K562 (cell line): ENCODE data around the gene IGIP.

Experiments used
- GABPA ChIP-seq: fragments of 200-800 bp; sonication (Bioruptor generic); conservative IDR thresholded peaks from 2 replicates; pipeline ENCODE4 v1.6.1; 2016; ENCODE audit warnings: low read depth, missing genetic modification characterization, missing compliant biosample characterization
- L3MBTL2 ChIP-seq: fragments of 450-650 bp; IDR thresholded peaks from 2 replicates; pipeline ENCODE4 v1.6.1; 2016; ENCODE audit warnings: mild to moderate bottlenecking, moderate library complexity
- MYNN ChIP-seq, 2 experiments: sonication (generic); formaldehyde crosslinking in 1 of 2; IDR thresholded peaks; 2 replicates each; pipeline versions ENCODE4 v1.5.0 to v1.6.1; 2016 to 2020; ENCODE audit warnings: antibody characterized with exemption in 1 of 2, missing genetic modification reagents in 1 of 2
- NFE2 ChIP-seq: IDR thresholded peaks from 2 replicates; pipeline ENCODE4 v1.6.1; 2014; ENCODE audit warnings: antibody characterized with exemption, low read depth
- YY1 ChIP-seq, 3 experiments: IDR thresholded peaks; 2 replicates each; pipeline ENCODE4 v1.6.1; 2011; ENCODE audit warnings: low read length in 2 of 3, mild to moderate bottlenecking in 2 of 3, moderate library complexity in 2 of 3, borderline replicate concordance in 1 of 3, control low read depth in 1 of 3, low read depth in 1 of 3; ENCODE audit not compliant: insufficient read depth in 3 of 3, insufficient replicate concordance in 2 of 3, control insufficient read depth in 1 of 3, insufficient read length in 1 of 3; ENCODE audit errors: extremely low read depth in 1 of 3
- TF ChIP-seq, protein P1 (sequence below): fragments of 450-650 bp; IDR thresholded peaks from 2 replicates; pipeline ENCODE4 v1.6.1; 2018; ENCODE audit warnings: mild to moderate bottlenecking, low read depth; ENCODE audit not compliant: partially characterized antibody
- TF ChIP-seq, protein P2 (sequence below): fragments of 250-450 bp; sonication (Bioruptor Pico); IDR thresholded peaks from 2 replicates; pipeline ENCODE4 v1.8.0; 2022; ENCODE audit warnings: inconsistent platforms, mild to moderate bottlenecking, moderate library complexity, borderline replicate concordance
- TF ChIP-seq, protein P3 (sequence below): fragments of 250-450 bp; sonication (Bioruptor Pico); IDR thresholded peaks from 2 replicates; pipeline ENCODE4 v1.5.0; 2021

DNA sequence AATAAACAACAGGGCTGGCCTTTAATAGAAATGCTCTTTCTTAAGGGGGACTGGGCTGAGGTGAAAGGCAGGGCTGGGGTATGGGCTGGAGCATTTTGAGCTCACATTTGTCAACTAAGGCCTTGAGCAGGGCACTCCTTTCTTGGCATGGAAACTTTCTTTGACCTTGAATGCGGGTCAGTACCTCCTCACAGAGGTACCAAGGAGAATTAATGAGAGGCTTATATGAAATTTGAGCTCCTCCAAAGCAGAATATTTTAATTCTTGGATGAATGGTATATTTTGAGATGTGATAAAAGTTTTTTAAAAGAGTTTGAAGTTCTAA is 52.3 kb downstream of the IGIP start:
- TF ChIP-seq NFE2, result no peak
- TF ChIP-seq GABPA (tag), result no peak
- no peak for TF ChIP-seq MYNN (IDR thresholded peaks at IDR 0.05)
- no peak for TF ChIP-seq MYNN (CRISPR knock-in tag; IDR thresholded peaks at IDR 0.05)
- TF ChIP-seq, protein P1, sequence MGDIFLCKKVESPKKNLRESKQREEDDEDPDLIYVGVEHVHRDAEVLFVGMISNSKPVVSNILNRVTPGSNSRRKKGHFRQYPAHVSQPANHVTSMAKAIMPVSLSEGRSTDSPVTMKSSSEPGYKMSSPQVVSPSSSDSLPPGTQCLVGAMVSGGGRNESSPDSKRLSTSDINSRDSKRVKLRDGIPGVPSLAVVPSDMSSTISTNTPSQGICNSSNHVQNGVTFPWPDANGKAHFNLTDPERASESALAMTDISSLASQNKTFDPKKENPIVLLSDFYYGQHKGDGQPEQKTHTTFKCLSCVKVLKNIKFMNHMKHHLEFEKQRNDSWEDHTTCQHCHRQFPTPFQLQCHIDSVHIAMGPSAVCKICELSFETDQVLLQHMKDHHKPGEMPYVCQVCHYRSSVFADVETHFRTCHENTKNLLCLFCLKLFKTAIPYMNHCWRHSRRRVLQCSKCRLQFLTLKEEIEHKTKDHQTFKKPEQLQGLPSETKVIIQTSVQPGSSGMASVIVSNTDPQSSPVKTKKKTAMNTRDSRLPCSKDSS, result no peak
- TF ChIP-seq, protein P2, sequence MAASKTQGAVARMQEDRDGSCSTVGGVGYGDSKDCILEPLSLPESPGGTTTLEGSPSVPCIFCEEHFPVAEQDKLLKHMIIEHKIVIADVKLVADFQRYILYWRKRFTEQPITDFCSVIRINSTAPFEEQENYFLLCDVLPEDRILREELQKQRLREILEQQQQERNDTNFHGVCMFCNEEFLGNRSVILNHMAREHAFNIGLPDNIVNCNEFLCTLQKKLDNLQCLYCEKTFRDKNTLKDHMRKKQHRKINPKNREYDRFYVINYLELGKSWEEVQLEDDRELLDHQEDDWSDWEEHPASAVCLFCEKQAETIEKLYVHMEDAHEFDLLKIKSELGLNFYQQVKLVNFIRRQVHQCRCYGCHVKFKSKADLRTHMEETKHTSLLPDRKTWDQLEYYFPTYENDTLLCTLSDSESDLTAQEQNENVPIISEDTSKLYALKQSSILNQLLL, result no peak
- TF ChIP-seq, protein P3, sequence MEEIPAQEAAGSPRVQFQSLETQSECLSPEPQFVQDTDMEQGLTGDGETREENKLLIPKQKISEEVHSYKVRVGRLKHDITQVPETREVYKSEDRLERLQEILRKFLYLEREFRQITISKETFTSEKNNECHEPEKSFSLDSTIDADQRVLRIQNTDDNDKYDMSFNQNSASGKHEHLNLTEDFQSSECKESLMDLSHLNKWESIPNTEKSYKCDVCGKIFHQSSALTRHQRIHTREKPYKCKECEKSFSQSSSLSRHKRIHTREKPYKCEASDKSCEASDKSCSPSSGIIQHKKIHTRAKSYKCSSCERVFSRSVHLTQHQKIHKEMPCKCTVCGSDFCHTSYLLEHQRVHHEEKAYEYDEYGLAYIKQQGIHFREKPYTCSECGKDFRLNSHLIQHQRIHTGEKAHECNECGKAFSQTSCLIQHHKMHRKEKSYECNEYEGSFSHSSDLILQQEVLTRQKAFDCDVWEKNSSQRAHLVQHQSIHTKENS (CRISPR knock-in tag), result no peak
- no peak for TF ChIP-seq YY1 (IDR thresholded peaks at IDR 0.05; ENCODE audit: borderline replicate concordance in 1 of 3, control insufficient read depth in 1 of 3, extremely low read depth in 1 of 3, insufficient read depth in 3 of 3, insufficient read length in 1 of 3, insufficient replicate concordance in 2 of 3, low read depth in 1 of 3, low read length in 2 of 3)
- TF ChIP-seq L3MBTL2, result no peak
